Measurements from ENCODE around the gene MCM9. TPM values are rescaled to one million over a fixed set of nuclear protein-coding genes. Genes with fewer than 3 reads are reported as not detected.

The MCM9 gene
- total RNA-seq, 4 donors from 2014 or later: 17.3 to 38.8 (median 23.0) TPM

DNA sequence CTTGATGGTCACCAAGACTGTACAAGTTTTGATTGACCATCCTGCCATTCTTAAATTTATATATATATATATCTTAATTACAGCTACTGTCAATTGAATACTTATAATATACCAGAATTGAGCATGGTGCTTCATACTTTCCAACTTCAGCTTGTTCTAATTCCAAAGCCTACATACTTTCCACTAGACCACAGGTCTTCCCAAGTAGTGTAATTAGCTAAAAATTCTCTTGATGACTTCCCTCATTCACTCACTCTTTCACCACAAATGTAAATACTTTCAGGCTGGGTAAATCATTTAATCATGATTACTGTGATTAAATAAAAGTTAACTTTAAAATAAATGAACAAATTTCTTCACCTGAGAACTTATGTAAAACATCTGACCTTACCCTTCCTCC is 37.6 kb downstream of the MCM9 start:
- Histone ChIP-seq H3K36me3 (peaks cover 0 to 6% (median 0%) of the 10 kb centered on the region in 3 donors), H3K27ac (no peak overlapping the region), H3K4me1 (peaks cover 0 to 11% (median 5%) of the 10 kb centered on the region in 4 donors), H3K4me3 (no peak overlapping the region), H3K27me3 (no peaks in the 10 kb centered on the region), H3K9me3 (no peaks in the 10 kb centered on the region)
- no peak for TF ChIP-seq POLR2A (IDR thresholded peaks at IDR 0.05)
- TF ChIP-seq, protein P1, sequence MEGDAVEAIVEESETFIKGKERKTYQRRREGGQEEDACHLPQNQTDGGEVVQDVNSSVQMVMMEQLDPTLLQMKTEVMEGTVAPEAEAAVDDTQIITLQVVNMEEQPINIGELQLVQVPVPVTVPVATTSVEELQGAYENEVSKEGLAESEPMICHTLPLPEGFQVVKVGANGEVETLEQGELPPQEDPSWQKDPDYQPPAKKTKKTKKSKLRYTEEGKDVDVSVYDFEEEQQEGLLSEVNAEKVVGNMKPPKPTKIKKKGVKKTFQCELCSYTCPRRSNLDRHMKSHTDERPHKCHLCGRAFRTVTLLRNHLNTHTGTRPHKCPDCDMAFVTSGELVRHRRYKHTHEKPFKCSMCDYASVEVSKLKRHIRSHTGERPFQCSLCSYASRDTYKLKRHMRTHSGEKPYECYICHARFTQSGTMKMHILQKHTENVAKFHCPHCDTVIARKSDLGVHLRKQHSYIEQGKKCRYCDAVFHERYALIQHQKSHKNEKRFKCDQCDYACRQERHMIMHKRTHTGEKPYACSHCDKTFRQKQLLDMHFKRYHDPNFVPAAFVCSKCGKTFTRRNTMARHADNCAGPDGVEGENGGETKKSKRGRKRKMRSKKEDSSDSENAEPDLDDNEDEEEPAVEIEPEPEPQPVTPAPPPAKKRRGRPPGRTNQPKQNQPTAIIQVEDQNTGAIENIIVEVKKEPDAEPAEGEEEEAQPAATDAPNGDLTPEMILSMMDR (IDR thresholded peaks at IDR 0.05): no peak
- DNase-seq: no peak

- H3K36me3 ChIP-seq: peaks cover 0 to under 1% (median 0%) of the 10 kb centered on the region in 3 donors
- peak overlapping the region in 1 of 4 donors; percentile 15 for H3K27ac ChIP-seq
- H3K27me3 ChIP-seq: no peaks in the 10 kb centered on the region
- no peak for TF ChIP-seq POLR2A (IDR thresholded peaks at IDR 0.05)
- TF ChIP-seq, protein P1 (IDR thresholded peaks at IDR 0.05): peak in 5 of 6 experiments; percentile 15 to 46 (median 40)
- H3K4me3 ChIP-seq: no peak overlapping the region
- H3K4me1 ChIP-seq: peaks cover 0 to 18% (median 8%) of the 10 kb centered on the region in 4 donors
- no peak for DNase-seq
- no peaks in the 10 kb centered on the region for H3K9me3 ChIP-seq
Observed at GRCh38 chr6:118896339-118897136, 38.4 kb downstream of the MCM9 start.

DNA sequence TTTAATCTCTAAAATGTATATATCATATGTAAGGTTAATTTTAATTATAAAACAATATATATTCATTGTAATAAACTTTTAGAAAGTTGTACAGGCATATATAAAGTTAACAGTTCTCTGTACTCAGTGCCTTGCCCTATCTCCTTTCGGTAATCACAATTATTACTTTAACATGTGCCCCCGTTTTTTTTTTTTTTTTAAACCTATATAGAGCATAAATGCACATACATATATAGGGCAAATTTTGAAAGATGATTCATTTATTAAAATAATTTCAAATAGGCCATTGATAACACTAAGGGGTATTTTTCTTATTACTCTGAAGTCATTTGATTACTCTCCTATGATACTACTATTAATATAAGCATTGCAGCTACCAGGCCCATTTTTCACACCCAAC is 39.1 kb downstream of the MCM9 start:
- H3K27me3 ChIP-seq: no peaks in the 10 kb centered on the region
- no peak for DNase-seq
- no peak overlapping the region for H3K27ac ChIP-seq
- peaks cover 0 to 18% (median 8%) of the 10 kb centered on the region in 4 donors for H3K4me1 ChIP-seq
- H3K4me3 ChIP-seq: peak overlapping the region in 1 of 4 donors; percentile 86
- H3K9me3 ChIP-seq: no peaks in the 10 kb centered on the region
- H3K36me3 ChIP-seq: no peaks in the 10 kb centered on the region
- no peak for TF ChIP-seq POLR2A (IDR thresholded peaks at IDR 0.05)
- TF ChIP-seq, protein P1 (IDR thresholded peaks at IDR 0.05): no peak

DNA sequence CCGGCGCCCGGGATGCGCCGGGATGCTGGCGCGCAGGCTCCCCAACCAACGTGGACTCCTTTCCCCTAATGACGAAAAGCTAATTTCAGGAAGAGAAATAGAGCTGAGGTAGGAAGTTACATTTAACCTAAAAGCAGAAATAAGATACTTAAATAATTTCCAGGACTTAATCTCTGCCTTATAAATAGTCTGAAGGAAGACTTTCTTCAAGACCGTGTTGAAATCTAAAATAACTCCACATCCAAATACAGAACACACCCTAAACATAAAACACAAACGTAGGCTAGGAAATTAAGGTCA is 39.7 kb downstream of the MCM9 start:
- Histone ChIP-seq H3K27me3 (no peaks in the 10 kb centered on the region), H3K27ac (peak overlapping the region; percentile 88 to 98 (median 93)), H3K36me3 (no peaks in the 10 kb centered on the region), H3K9me3 (no peaks in the 10 kb centered on the region), H3K4me1 (peaks cover 0 to 18% (median 6%) of the 10 kb centered on the region in 4 donors), H3K4me3 (peak overlapping the region; percentile 61 to 87 (median 84))
- no peak for DNase-seq
- no peak for TF ChIP-seq POLR2A (IDR thresholded peaks at IDR 0.05)
- TF ChIP-seq, protein P1 (IDR thresholded peaks at IDR 0.05): no peak

- Histone ChIP-seq H3K27me3 (no peaks in the 10 kb centered on the region), H3K4me3 (peak overlapping the region; percentile 61 to 87 (median 84)), H3K36me3 (no peaks in the 10 kb centered on the region), H3K27ac (peak overlapping the region; percentile 88 to 98 (median 93)), H3K4me1 (peaks cover 0 to 18% (median 6%) of the 10 kb centered on the region in 4 donors), H3K9me3 (no peaks in the 10 kb centered on the region)
- no peak for TF ChIP-seq POLR2A (IDR thresholded peaks at IDR 0.05)
- TF ChIP-seq, protein P1 (IDR thresholded peaks at IDR 0.05): peak in 2 of 6 experiments; percentile 24 to 29
- DNase-seq: peak; percentile 54 to 80 (median 78)
Observed at GRCh38 chr6:118894425-118895260, 40.3 kb downstream of the MCM9 start.

All from Peyer's patch (tissue), 4 donors.